ENCODE results near the gene EFHB.
"Not testable (repeated sequence)": the region's sequence is repeated elsewhere in the genome, so short reads cannot be mapped to it uniquely, and the experiment has no call there.

The EFHB gene

DNA sequence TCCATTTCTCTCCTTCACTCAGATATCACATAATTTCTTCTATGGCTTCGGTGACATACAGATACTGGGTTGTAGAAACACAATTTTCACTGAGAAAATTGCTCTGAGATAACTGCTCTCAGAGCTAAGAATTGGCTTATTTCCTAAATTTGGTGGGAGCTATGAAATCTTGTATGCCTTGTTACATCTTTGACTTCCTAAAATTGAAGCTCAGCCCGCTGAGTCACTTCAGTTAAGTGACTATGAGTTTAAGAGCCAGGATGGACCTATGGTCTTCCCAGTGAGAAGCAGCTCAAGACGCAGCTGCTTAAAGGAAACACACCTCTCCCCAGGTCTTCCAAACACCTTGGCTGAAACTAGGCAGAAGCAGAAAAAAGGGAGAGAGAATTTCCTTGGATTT lies 56.4 kb downstream of the EFHB start:
- TF ChIP-seq, protein P1, sequence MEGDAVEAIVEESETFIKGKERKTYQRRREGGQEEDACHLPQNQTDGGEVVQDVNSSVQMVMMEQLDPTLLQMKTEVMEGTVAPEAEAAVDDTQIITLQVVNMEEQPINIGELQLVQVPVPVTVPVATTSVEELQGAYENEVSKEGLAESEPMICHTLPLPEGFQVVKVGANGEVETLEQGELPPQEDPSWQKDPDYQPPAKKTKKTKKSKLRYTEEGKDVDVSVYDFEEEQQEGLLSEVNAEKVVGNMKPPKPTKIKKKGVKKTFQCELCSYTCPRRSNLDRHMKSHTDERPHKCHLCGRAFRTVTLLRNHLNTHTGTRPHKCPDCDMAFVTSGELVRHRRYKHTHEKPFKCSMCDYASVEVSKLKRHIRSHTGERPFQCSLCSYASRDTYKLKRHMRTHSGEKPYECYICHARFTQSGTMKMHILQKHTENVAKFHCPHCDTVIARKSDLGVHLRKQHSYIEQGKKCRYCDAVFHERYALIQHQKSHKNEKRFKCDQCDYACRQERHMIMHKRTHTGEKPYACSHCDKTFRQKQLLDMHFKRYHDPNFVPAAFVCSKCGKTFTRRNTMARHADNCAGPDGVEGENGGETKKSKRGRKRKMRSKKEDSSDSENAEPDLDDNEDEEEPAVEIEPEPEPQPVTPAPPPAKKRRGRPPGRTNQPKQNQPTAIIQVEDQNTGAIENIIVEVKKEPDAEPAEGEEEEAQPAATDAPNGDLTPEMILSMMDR (IDR thresholded peaks at IDR 0.05) = no peak
- no peak overlapping the region for H3K27ac ChIP-seq
- H3K36me3 ChIP-seq = no peaks in the 10 kb centered on the region
- H3K4me1 ChIP-seq (ENCODE audit: control insufficient read depth in 1 of 2, insufficient read depth in 1 of 2, low read depth in 1 of 2, low read length in 1 of 2) = no peaks in the 10 kb centered on the region
- H3K4me3 ChIP-seq (ENCODE audit: low read depth in 1 of 2, low read length in 1 of 2) = no peak overlapping the region
- H3K27me3 ChIP-seq = no peaks in the 10 kb centered on the region
- H3K9me3 ChIP-seq = no peaks in the 10 kb centered on the region

DNA sequence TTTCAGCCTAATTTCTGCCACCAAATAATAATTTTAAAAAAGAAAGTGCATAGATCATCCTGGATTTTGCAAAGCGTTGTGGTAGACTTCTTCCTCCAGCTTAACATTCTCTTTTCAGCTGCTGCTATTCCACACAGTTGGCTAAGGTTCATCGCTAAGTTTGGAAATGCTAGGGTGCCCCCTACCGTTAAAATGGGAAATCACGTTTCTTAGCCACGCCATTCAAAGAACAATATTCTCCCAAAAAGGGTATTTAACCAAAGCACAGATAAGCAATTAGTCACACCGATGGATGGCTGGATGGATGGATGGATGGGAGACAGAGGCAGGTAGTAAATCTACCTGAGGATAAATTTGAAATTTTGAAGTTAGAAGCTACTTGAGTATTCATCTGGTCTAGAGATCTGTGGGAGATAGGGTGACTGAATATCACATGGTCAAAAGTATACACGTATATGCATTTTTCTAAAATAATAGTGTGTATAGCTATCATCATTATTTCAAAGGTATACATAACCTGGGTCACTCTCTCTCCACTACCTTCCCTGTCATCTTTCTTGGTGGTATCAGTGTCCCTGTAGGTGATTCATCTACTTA lies 67.2 kb downstream of the EFHB start:
- no peaks in the 10 kb centered on the region for H3K36me3 ChIP-seq

DNA sequence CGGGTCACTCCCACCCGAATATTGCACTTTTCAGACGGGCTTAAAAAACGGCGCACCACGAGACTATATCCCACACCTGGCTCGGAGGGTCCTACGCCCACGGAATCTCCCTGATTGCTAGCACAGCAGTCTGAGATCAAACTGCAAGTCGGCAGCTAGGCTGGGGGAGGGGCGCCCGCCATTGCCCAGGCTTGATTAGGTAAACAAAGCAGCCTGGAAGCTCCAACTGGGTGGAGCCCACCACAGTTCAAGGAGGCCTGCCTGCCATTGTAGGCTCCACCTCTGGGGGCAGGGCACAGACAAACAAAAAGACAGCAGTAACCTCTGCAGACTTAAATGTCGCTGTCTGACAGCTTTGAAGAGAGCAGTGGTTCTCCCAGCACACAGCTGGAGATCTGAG lies 78.7 kb downstream of the EFHB start:
- H3K27me3 ChIP-seq; H3K4me1 ChIP-seq (ENCODE audit: control insufficient read depth in 1 of 2, insufficient read depth in 1 of 2, low read depth in 1 of 2, low read length in 1 of 2); H3K27ac ChIP-seq; H3K4me3 ChIP-seq (ENCODE audit: low read depth in 1 of 2, low read length in 1 of 2); H3K9me3 ChIP-seq; H3K36me3 ChIP-seq: not testable (repeated sequence)

More for the DNA sequence above, 67.2 kb downstream of the EFHB start:
- TF ChIP-seq, protein P1 (IDR thresholded peaks at IDR 0.05) = peak; percentile 48
- Histone ChIP-seq H3K27ac (no peak overlapping the region), H3K27me3 (no peaks in the 10 kb centered on the region), H3K4me1 (ENCODE audit: control insufficient read depth in 1 of 2, insufficient read depth in 1 of 2, low read depth in 1 of 2, low read length in 1 of 2) (no peaks in the 10 kb centered on the region), H3K9me3 (no peaks in the 10 kb centered on the region), H3K4me3 (ENCODE audit: low read depth in 1 of 2, low read length in 1 of 2) (no peak overlapping the region)

DNA sequence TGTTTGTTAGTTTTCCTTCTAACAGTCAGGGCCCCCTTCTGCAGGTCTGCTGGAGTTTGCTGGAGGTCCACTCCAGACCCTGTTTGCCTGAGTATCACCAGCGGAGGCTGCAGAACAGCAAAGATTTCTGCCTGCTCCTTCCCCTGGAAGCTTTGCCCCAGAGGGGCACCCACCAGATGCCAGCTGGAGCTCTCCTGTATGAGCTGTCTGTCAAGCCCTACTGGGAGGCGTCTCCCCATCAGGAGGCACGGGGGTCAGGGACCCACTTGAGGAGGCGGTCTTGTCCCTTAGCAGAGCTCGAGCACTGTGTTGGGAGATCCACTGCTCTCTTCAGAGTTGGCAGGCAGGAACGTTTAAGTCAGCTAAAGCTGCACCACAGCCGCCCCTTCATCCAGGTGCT lies 87.4 kb downstream of the EFHB start:
- H3K4me3 ChIP-seq (ENCODE audit: low read depth in 1 of 2, low read length in 1 of 2); H3K4me1 ChIP-seq (ENCODE audit: control insufficient read depth in 1 of 2, insufficient read depth in 1 of 2, low read depth in 1 of 2, low read length in 1 of 2): not testable (repeated sequence)

More for the DNA sequence above, 87.4 kb downstream of the EFHB start:
- not testable (repeated sequence) for H3K36me3 ChIP-seq, H3K9me3 ChIP-seq, H3K27me3 ChIP-seq, H3K27ac ChIP-seq

Measured in neutrophil (primary cell).